ENCODE measurements around the gene SMARCAL1. TPM values are rescaled to one million over a fixed set of nuclear protein-coding genes. Genes with fewer than 3 reads are reported as not detected.

SMARCAL1 gene
- total RNA-seq, 1 experiment from 2014 or later = 3.6 TPM

DNA sequence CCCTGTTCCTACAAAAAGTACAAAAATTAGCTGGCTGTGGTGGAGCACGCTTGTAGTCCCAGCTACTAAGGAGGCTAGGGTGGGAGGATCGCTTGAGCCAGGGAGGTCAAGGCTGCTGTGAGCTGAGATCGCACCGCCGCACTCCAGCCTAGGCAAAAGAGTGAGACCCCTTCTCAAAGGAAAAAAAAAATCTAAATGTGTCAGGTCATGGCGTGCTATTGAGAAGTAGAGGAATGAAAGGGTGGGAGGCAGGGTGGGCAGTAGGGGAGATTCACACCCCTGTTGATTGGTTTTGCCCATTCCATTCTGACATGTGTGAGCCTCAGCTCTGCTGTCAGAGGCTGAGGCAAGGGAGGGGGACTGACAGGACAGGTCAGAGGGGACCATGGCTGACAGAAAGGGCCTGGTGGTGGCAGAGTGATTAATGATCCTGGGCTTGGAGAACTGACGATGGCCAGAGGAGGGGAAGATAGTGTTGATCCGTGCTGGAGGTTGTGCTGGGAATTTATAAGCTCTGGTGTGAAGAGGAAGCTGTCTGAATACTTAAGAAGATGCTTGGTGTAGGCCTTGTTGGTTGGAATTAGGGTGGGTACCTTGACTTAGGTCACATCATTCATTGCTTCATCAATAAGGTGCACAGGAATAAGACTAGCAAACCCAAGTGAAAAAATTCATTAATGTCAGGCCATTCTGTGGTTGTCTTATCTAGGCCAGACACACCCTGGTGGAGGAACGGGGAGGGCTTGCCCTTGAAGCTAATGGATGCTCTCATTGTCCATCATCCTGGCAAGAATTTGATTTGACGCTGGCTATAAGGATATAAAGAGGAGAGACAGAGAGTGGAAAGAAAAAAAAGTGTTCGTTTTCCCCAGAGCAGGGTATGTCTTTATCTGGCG is 19.1 kb upstream of the SMARCAL1 start:
- DNase-seq (ENCODE audit: low spot score) = no peak

DNA sequence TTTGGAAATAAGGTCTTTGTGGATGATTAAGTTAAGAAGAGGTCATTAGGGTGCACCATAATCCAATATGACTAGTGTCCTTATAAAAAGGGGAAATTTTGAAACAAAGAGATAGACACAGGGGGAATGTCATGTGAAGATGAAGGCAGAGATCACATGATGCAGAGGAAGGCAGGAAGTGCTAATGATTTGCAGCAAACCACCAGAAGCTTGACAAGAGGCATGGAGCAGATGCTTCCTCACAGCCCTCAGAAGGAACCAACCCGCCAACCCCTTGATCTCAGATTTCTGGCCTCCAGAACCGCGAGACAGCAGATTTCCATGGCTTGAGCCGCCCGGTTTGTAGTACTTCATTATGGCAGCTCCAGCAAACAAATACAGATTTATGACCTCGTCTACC is 17.4 kb upstream of the SMARCAL1 start:
- no peak for DNase-seq (ENCODE audit: low spot score)

- no peak for DNase-seq (ENCODE audit: low spot score)
Observed at GRCh38 chr2:216399621-216400020, 12.7 kb upstream of the SMARCAL1 start.

DNA sequence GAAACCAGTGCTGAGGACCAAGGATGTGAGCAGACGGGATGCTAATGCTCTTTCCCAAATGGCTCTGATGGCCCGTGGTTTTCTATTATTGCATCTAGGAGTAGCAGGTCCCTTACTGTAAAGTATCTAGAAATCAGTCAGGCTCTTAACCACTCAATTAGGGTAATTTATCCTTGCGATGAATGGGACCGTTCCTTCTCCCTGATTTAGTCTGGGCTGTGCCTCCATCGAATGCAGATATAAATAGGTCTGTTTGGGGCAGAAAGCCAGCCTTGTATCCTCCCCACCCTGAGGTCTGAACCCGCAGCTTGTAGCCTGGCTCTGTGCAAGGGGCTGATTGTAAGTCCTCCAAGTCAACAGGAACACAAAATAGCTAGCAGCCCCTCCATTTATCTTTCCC is 9.5 kb upstream of the SMARCAL1 start:
- DNase-seq (ENCODE audit: low spot score) = no peak

DNA sequence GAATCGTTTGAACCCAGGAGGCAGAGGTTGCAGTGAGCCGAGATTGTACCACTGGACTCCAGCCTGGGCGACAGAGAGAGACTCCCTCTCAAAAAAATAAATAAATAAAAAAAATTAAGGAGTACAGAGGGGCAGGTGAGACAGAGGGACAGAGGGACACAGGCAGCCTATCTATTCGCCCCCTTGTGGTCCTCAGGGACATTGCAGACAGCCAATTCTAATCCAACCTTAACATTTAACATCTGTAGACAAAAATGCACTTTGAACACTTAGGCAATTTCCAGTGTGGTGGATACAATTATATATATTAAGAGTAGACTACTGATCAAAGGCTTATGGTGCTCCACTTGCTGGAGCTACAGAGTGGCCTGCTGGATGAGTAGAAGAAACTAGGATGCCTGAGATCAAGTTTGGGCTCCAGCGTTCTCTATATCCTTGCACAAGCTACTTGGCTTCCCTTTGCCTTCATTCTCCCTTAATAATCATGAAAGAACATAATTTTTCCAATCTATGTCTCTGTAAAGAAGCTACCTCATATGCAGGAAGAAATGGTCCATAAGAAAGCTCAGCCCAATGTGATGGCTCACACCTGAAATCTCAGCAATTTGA is 8.2 kb upstream of the SMARCAL1 start:
- DNase-seq (ENCODE audit: low spot score) = peak; percentile 63

GRCh38 chr2:216405588-216405987 is 6.7 kb upstream of the SMARCAL1 start:
- DNase-seq (ENCODE audit: low spot score) = no peak

DNA sequence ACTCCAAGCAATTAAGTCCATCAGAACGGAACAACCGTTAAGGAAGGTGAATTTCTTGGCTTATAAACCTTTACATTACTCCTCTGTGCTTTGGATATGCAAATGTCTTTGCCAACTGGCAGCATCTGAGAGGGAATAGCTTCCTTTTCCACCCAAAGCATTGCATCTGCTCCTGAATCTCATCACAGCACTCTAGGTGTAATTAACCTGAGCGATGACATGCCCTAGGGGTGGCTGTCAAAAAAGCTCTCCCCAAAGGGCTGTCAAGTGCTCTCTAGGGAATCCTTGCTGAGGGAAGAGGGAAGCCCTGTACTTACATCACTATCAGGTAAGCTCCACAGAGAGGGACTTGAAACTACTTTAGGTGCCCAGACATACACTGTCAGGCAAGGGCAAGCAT is 5.5 kb upstream of the SMARCAL1 start:
- DNase-seq (ENCODE audit: low spot score) = no peak

DNA sequence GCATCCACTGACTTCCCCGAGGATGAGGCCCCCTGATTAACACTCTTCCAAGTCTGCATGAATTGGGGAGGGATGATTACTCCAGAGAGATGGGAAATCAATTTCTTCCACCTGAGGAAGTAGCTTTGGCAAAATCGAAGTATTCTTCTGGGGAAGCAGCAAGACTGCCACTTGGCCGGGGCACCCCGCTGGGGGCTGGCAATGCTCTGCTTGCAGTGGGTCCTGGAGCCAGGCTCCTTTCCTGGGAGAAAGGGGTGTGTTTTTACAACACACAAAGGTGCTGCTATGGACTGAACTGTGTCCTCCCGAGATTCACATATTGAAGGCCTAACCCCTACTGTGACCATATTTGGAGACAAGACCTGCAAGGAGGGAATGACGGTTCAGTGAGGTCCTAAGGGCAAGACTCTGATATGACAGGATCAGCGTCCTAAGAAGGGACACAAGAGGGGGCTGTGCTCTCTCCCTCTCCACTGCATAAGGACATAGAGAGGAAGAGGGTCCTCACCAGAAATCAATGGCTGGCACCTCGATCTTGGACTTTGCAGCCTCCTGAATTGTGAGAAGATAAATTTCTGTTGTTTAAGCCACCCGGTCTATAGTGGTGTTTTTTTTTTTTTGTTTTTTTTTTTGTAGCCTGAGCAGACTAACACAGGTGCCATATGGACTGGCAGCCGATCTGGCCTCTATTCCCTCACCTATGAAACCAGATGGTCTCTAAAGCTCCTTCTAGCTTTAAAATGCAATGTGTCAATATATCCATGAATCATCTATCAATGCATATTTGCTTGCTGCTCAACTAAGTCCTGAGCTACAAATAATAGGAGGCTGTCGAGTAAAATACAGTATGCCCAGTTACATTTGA is 3.6 kb upstream of the SMARCAL1 start:
- no peak for DNase-seq (ENCODE audit: low spot score)

- no peak for DNase-seq (ENCODE audit: low spot score)
Observed at GRCh38 chr2:216410550-216410949, 1.7 kb upstream of the SMARCAL1 start.

DNA sequence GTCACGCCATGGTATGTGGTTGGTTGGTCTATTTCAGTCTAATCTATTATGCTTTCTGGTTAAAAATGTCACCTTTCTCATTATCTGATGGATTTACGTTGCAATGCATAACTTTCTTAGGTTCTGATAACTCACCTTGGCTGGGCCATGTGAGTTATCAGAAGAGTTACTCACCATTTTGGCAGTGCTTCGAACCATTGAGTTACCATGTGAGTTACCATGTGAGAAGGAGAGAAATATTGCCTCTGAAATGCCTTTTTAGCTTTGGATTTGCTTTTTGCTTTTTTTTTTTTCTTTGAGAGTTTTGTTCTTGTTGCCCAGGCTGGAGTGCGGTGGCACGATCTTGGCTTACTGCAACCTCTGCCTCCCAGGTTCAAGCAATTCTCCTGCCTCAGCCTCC is 1.6 kb downstream of the SMARCAL1 start:
- no peak for DNase-seq (ENCODE audit: low spot score)

GRCh38 chr2:216414772-216415319 is 2.6 kb downstream of the SMARCAL1 start:
- DNase-seq (ENCODE audit: low spot score) = no peak

DNA sequence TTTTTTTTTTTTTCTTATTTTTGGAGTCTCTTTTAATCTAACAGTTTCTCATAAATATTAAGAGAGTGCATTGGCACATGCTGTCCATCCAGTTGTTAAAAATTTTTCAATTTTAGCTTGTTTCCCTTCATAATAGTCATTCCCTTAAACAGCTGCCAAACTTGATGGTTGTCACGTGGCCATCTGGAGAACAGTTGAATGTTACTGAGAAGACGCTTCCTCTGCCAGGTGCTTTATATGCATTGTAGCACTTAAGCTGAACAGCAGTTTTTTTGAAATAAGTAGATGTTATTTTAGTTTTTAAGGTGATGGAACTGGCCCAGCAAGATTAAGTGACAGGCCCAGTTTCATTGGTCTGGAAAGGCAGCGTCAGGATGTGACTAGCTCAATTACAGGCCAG is 3.3 kb downstream of the SMARCAL1 start:
- no peak for DNase-seq (ENCODE audit: low spot score)

GRCh38 chr2:216416571-216417307 is 4.5 kb downstream of the SMARCAL1 start:
- no peak for DNase-seq (ENCODE audit: low spot score)

GRCh38 chr2:216418981-216419380 is 6.7 kb downstream of the SMARCAL1 start:
- no peak for DNase-seq (ENCODE audit: low spot score)

- DNase-seq (ENCODE audit: low spot score) = no peak
Observed at GRCh38 chr2:216420367-216421101, 8.2 kb downstream of the SMARCAL1 start.

DNA sequence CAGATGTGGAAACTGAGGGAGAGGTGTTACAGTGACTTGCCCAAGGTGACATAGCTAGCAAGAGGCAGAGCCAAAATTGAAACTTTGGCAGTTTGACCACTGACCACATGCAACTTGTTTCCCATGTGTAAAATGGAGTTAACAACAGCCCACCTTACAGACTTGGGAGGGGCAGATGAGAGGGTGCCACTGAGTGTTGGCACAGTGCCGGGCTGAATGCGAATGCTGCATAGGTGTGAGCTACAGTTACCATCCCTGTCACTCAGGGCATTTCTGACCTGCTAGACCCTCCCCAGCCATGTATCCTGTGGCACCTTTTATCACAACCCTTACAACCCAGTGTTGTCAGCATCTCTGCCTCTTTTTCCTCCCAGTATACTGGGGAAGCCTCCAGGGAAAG is 10.8 kb downstream of the SMARCAL1 start:
- DNase-seq (ENCODE audit: low spot score) = no peak

DNA sequence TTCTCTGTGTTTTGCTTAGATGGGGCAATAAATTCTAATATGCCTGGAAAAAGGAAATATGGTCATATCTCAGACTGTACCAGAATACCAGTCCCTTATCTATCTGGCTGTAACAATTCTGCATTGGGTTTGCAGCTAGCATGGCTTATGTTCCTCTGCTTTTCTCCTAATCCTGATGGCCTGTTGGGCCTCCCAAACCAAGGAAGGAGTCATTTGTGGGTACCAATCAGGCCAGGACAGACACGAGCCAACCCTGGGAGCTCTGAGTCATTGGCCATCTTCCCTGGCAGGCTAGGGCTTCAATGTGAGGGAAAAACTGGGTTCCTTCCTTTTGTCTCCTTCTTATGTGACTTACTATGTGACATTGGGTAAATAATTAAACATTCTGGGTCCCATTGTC is 12.0 kb downstream of the SMARCAL1 start:
- DNase-seq (ENCODE audit: low spot score) = no peak

- DNase-seq (ENCODE audit: low spot score) = no peak
Observed at GRCh38 chr2:216425008-216425787, 12.9 kb downstream of the SMARCAL1 start.

- DNase-seq (ENCODE audit: low spot score) = no peak
Observed at GRCh38 chr2:216426166-216426777, 14.0 kb downstream of the SMARCAL1 start.

Measured in HT-29 (cell line).